PC-3 (cell line): ENCODE data around the gene SLC23A1.

ENCODE experiments used
- EZH2 ChIP-seq: fragments of 300-600 bp; sonication (generic); IDR thresholded peaks from one replicate; pipeline ENCODE4 v1.6.1; 2017; ENCODE audit warnings: antibody characterized with exemption, mild to moderate bottlenecking, low read length; ENCODE audit not compliant: unreplicated experiment
- EZH2phosphoT487 ChIP-seq: fragments of 300-600 bp; sonication (generic); IDR thresholded peaks from 2 replicates; pipeline ENCODE4 v1.6.1; 2018; ENCODE audit warnings: mild to moderate bottlenecking, antibody characterized with exemption, low read length, borderline replicate concordance
- TF ChIP-seq, protein P1 (sequence below): fragments of 300-600 bp; sonication (generic); conservative IDR thresholded peaks from 2 replicates; pipeline ENCODE4 v1.5.1; 2017; ENCODE audit warnings: antibody characterized with exemption, low read depth, mild to moderate bottlenecking, low read length

GRCh38 chr5:139415221-139415861, 32.2 kb upstream of the SLC23A1 start:
- TF ChIP-seq, protein P1, sequence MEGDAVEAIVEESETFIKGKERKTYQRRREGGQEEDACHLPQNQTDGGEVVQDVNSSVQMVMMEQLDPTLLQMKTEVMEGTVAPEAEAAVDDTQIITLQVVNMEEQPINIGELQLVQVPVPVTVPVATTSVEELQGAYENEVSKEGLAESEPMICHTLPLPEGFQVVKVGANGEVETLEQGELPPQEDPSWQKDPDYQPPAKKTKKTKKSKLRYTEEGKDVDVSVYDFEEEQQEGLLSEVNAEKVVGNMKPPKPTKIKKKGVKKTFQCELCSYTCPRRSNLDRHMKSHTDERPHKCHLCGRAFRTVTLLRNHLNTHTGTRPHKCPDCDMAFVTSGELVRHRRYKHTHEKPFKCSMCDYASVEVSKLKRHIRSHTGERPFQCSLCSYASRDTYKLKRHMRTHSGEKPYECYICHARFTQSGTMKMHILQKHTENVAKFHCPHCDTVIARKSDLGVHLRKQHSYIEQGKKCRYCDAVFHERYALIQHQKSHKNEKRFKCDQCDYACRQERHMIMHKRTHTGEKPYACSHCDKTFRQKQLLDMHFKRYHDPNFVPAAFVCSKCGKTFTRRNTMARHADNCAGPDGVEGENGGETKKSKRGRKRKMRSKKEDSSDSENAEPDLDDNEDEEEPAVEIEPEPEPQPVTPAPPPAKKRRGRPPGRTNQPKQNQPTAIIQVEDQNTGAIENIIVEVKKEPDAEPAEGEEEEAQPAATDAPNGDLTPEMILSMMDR, result no peak
- no peak for TF ChIP-seq EZH2
- TF ChIP-seq EZH2phosphoT487, result no peak
